ENCODE results near the gene GNAT2.

GNAT2 gene

DNA sequence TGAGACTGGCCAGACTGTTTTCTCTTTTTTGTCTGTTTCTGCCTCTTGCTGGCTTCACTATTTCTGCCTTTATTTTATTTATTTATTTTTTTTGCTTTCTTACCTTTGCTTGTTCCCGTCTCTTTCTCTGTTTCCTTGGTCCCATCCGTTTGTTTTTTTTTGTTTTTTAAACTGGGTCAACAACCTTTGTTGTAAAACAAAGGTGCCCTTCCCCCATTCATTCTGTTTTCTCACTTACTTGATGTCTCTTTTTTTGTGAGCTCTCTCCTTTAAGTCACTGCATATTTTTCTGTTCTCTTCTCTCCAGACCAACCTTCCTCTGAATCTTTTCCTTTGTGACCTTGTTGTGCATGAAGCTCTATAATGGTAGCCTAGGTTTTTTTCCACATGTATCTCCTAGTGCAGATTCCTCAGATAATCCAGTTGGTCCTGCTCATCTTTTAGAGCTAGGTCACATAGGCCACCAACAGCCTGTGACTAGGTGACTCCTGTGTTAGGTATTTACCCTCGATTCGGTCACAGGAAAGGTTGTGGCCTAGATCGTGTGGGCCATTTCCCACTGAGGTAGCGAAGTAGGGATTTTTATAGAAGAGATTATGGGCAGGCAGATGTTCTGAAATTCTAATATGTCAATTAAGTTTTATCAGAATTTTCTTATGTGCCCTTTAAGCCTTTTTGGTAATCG, 55.1 kb downstream of the GNAT2 start:
- Histone ChIP-seq H3K4me1 (ENCODE audit: control insufficient read depth, insufficient read depth, low read length) (peaks cover 4% of the 10 kb centered on the region; the same call in 1 of the 2 replicates), H3K4me3 (ENCODE audit: low read length) (no peak overlapping the region), H3K36me3 (ENCODE audit: control insufficient read depth, insufficient read depth, low read length) (no peaks in the 10 kb centered on the region), H3K27ac (ENCODE audit: low read length) (no peak overlapping the region), H3K9me3 (ENCODE audit: control insufficient read depth, insufficient read depth, low read length) (no peaks in the 10 kb centered on the region), H3K27me3 (ENCODE audit: control insufficient read depth, insufficient read depth, low read length) (no peaks in the 10 kb centered on the region)
- no peak for DNase-seq (ENCODE audit: low read depth, low spot score)
- WGBS (ENCODE audit: insufficient coverage, insufficient read length): no CpG with 5 or more reads among the region's 7 CpGs

DNA sequence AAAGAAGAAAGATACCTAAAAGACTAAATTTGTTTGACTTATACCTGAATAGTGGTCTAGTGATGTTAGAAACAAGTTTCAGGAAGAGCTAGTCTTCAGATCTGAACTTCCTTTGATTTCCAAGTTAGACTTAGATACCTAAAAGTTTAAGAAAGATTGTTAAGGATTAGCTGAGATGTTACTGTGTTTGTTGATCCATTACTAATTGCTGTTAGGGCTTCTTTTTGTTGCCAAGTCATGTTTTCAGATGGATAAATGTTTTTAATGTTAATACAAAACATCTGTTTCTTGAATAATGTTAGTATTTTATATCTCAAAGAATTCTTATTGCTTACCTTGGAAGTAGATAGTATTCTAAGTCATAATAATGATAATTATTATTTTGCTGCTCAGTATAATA, 59.4 kb downstream of the GNAT2 start:
- no peak overlapping the region for H3K4me3 ChIP-seq (ENCODE audit: low read length)
- H3K27me3 ChIP-seq (ENCODE audit: control insufficient read depth, insufficient read depth, low read length): no peaks in the 10 kb centered on the region
- no peaks in the 10 kb centered on the region for H3K9me3 ChIP-seq (ENCODE audit: control insufficient read depth, insufficient read depth, low read length)
- peaks cover 4% of the 10 kb centered on the region; the same call in 1 of the 2 replicates for H3K4me1 ChIP-seq (ENCODE audit: control insufficient read depth, insufficient read depth, low read length)
- no peak for DNase-seq (ENCODE audit: low read depth, low spot score)
- no peak overlapping the region for H3K27ac ChIP-seq (ENCODE audit: low read length)
- no peaks in the 10 kb centered on the region for H3K36me3 ChIP-seq (ENCODE audit: control insufficient read depth, insufficient read depth, low read length)

DNA sequence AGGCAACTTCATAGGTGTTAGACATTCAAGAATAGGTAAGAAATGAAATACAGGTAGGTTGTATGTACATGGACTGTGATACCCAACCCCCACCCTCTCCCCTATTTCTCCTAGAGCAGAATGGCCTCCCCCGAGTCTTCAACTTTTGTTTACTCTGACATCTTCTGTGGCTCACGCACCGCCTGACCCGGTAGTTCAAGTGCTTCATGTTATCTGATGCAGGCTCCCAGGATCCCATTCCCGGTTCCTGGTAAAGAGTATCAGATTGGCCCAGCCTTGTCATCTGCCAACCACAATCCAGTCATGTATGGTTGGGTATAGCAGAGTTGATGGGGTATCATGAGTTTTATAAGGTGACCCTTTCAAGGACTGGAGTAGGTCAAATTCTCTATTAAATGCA, 61.9 kb downstream of the GNAT2 start:
- no peak for DNase-seq (ENCODE audit: low read depth, low spot score)
- Histone ChIP-seq H3K36me3 (ENCODE audit: control insufficient read depth, insufficient read depth, low read length) (no peaks in the 10 kb centered on the region), H3K27ac (ENCODE audit: low read length) (no peak overlapping the region), H3K4me3 (ENCODE audit: low read length) (no peak overlapping the region), H3K4me1 (ENCODE audit: control insufficient read depth, insufficient read depth, low read length) (no peaks in the 10 kb centered on the region), H3K9me3 (ENCODE audit: control insufficient read depth, insufficient read depth, low read length) (no peaks in the 10 kb centered on the region), H3K27me3 (ENCODE audit: control insufficient read depth, insufficient read depth, low read length) (no peaks in the 10 kb centered on the region)
- WGBS (ENCODE audit: insufficient coverage, insufficient read length): no CpG with 5 or more reads among the region's 5 CpGs

DNA sequence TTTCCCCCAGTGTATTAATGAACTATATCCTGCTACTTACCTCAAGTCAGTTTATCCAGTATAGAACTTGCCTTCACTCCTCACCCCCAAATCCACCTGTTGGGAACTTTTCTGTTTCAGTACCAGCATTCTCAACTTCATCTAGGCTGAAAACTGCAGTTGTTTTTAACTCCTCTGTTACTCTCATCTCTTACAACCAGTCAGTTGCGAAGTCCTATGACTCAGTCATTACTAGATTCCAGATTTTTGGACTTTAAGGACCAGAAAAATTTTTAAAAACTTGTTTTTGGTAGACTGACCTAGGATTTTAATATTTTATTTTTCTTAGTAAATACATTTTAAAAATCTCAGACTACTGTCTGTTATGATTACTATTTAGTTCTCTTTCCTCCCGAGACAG, 62.9 kb downstream of the GNAT2 start:
- no CpG with 5 or more reads among the region's 2 CpGs for WGBS (ENCODE audit: insufficient coverage, insufficient read length)
- H3K9me3 ChIP-seq (ENCODE audit: control insufficient read depth, insufficient read depth, low read length): no peaks in the 10 kb centered on the region
- no peaks in the 10 kb centered on the region for H3K4me1 ChIP-seq (ENCODE audit: control insufficient read depth, insufficient read depth, low read length)
- H3K4me3 ChIP-seq (ENCODE audit: low read length): no peak overlapping the region
- no peak for DNase-seq (ENCODE audit: low read depth, low spot score)
- H3K36me3 ChIP-seq (ENCODE audit: control insufficient read depth, insufficient read depth, low read length): no peaks in the 10 kb centered on the region
- no peak overlapping the region for H3K27ac ChIP-seq (ENCODE audit: low read length)
- H3K27me3 ChIP-seq (ENCODE audit: control insufficient read depth, insufficient read depth, low read length): no peaks in the 10 kb centered on the region
